ENCODE results near the gene MYLK4. TPM values are rescaled to one million over a fixed set of nuclear protein-coding genes. Genes with fewer than 3 reads are reported as not detected.
A peak's percentile ranks its signal among the peaks of the same experiment; 100 is the strongest.

The MYLK4 gene
- total and polyA plus RNA-seq, 4 donors, result 1.4 to 3.8 (median 2.5) TPM

DNA sequence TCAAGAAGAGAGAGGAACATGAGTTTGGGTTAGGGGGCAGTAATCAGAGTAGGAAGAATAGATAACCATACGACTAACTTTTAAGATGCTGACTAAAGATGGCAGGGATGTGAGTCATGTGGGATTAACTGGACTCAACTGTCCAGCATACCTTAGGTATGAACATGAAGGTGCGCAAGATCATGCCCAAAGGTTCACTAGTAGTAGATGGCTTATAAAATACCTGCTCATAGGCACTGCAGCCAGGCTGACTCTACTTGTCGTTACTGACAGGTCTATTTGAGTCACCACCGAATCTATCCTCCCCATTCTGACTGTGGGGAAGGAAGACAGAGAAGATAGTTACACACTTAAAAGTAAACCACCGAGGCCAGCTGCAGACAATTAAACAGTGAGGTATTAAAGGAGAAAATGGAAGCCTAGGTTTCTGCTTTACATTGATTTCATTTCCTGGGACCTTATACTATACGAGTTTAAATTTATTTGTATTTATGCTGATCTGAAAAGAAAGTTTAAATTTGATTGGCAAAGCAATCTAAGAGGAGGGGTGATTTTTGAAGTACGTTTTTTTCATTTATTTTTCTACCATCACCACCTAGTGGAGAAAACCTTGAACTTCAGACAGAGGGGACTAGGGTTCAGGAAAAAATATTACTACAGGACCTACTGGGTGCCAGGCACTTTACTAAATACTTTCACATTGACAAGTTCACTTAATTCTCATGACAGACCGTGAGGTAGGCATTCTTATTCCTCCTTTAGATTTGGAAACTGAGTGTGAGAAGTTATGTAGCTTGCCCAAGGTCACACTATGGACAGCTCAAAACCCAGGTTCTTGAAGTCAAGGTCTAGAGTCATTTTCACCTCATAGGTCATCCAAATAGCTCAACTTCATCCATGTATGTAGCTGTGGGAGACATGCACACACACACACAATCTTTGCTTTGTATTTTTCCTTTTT, 10.4 kb upstream of the MYLK4 start:
- no peak for DNase-seq (ENCODE audit: low read depth in 4 of 6, low spot score in 6 of 6)
- H3K4me1 ChIP-seq (ENCODE audit: control insufficient read depth, insufficient read depth, low read length), result peaks cover 6% of the 10 kb centered on the region
- peaks cover 4% of the 10 kb centered on the region for H3K36me3 ChIP-seq (ENCODE audit: control insufficient read depth, insufficient read depth, low read length)
- no peak overlapping the region for H3K4me3 ChIP-seq (ENCODE audit: low read depth, low read length)
- no peak overlapping the region for H3K27ac ChIP-seq (ENCODE audit: low read depth, low read length)
- H3K27me3 ChIP-seq (ENCODE audit: control insufficient read depth, insufficient read depth, low read length), result no peaks in the 10 kb centered on the region
- H3K9me3 ChIP-seq (ENCODE audit: control insufficient read depth, insufficient read depth, low read length), result no peaks in the 10 kb centered on the region
- 100% methylated on average over 1 of the region's 8 CpGs for WGBS (ENCODE audit: insufficient coverage)

GRCh38 chr6:2758980-2759379, 8.3 kb upstream of the MYLK4 start:
- no peak overlapping the region for H3K27ac ChIP-seq (ENCODE audit: low read depth, low read length)

GRCh38 chr6:2756687-2757224, 6.0 kb upstream of the MYLK4 start:
- WGBS (ENCODE audit: insufficient coverage), result 100% methylated on average over 1 of the region's 3 CpGs
- Histone ChIP-seq H3K4me1 (ENCODE audit: control insufficient read depth, insufficient read depth, low read length) (no peaks in the 10 kb centered on the region), H3K27me3 (ENCODE audit: control insufficient read depth, insufficient read depth, low read length) (peaks cover 3% of the 10 kb centered on the region), H3K9me3 (ENCODE audit: control insufficient read depth, insufficient read depth, low read length) (no peaks in the 10 kb centered on the region), H3K4me3 (ENCODE audit: low read depth, low read length) (no peak overlapping the region), H3K27ac (ENCODE audit: low read depth, low read length) (no peak overlapping the region), H3K36me3 (ENCODE audit: control insufficient read depth, insufficient read depth, low read length) (no peaks in the 10 kb centered on the region)
- DNase-seq (ENCODE audit: low read depth in 4 of 6, low spot score in 6 of 6), result no peak

More at GRCh38 chr6:2758980-2759379, 8.3 kb upstream of the MYLK4 start:
- H3K9me3 ChIP-seq (ENCODE audit: control insufficient read depth, insufficient read depth, low read length), result no peaks in the 10 kb centered on the region
- peaks cover 4% of the 10 kb centered on the region for H3K36me3 ChIP-seq (ENCODE audit: control insufficient read depth, insufficient read depth, low read length)
- WGBS (ENCODE audit: insufficient coverage), result 83% methylated on average over 2 of the region's 3 CpGs
- no peaks in the 10 kb centered on the region for H3K27me3 ChIP-seq (ENCODE audit: control insufficient read depth, insufficient read depth, low read length)
- H3K4me3 ChIP-seq (ENCODE audit: low read depth, low read length), result no peak overlapping the region
- no peak for DNase-seq (ENCODE audit: low read depth in 4 of 6, low spot score in 6 of 6)
- H3K4me1 ChIP-seq (ENCODE audit: control insufficient read depth, insufficient read depth, low read length), result peaks cover 2% of the 10 kb centered on the region

GRCh38 chr6:2756241-2756640, 5.5 kb upstream of the MYLK4 start:
- Histone ChIP-seq H3K9me3 (ENCODE audit: control insufficient read depth, insufficient read depth, low read length) (no peaks in the 10 kb centered on the region), H3K4me3 (ENCODE audit: low read depth, low read length) (no peak overlapping the region), H3K36me3 (ENCODE audit: control insufficient read depth, insufficient read depth, low read length) (no peaks in the 10 kb centered on the region), H3K4me1 (ENCODE audit: control insufficient read depth, insufficient read depth, low read length) (no peaks in the 10 kb centered on the region), H3K27ac (ENCODE audit: low read depth, low read length) (no peak overlapping the region), H3K27me3 (ENCODE audit: control insufficient read depth, insufficient read depth, low read length) (peaks cover 3% of the 10 kb centered on the region)
- no CpG with 5 or more reads among the region's 2 CpGs for WGBS (ENCODE audit: insufficient coverage)
- DNase-seq (ENCODE audit: low read depth in 4 of 6, low spot score in 6 of 6), result no peak

GRCh38 chr6:2755456-2755855, 4.7 kb upstream of the MYLK4 start:
- Histone ChIP-seq H3K9me3 (ENCODE audit: control insufficient read depth, insufficient read depth, low read length) (no peaks in the 10 kb centered on the region), H3K4me1 (ENCODE audit: control insufficient read depth, insufficient read depth, low read length) (no peaks in the 10 kb centered on the region), H3K4me3 (ENCODE audit: low read depth, low read length) (no peak overlapping the region), H3K36me3 (ENCODE audit: control insufficient read depth, insufficient read depth, low read length) (no peaks in the 10 kb centered on the region), H3K27ac (ENCODE audit: low read depth, low read length) (no peak overlapping the region), H3K27me3 (ENCODE audit: control insufficient read depth, insufficient read depth, low read length) (peaks cover 5% of the 10 kb centered on the region)
- WGBS (ENCODE audit: insufficient coverage), result 80% methylated on average over 1 of the region's 3 CpGs
- no peak for DNase-seq (ENCODE audit: low read depth in 4 of 6, low spot score in 6 of 6)

- Histone ChIP-seq H3K27ac (ENCODE audit: low read depth, low read length) (no peak overlapping the region), H3K36me3 (ENCODE audit: control insufficient read depth, insufficient read depth, low read length) (no peaks in the 10 kb centered on the region), H3K9me3 (ENCODE audit: control insufficient read depth, insufficient read depth, low read length) (no peaks in the 10 kb centered on the region), H3K4me1 (ENCODE audit: control insufficient read depth, insufficient read depth, low read length) (no peaks in the 10 kb centered on the region), H3K4me3 (ENCODE audit: low read depth, low read length) (no peak overlapping the region), H3K27me3 (ENCODE audit: control insufficient read depth, insufficient read depth, low read length) (peaks cover 5% of the 10 kb centered on the region)
- no CpG with 5 or more reads among the region's 1 CpG for WGBS (ENCODE audit: insufficient coverage)
- DNase-seq (ENCODE audit: low read depth in 4 of 6, low spot score in 6 of 6), result no peak
Observed at GRCh38 chr6:2754911-2755310, 4.2 kb upstream of the MYLK4 start.

- H3K9me3 ChIP-seq (ENCODE audit: control insufficient read depth, insufficient read depth, low read length), result no peaks in the 10 kb centered on the region
- WGBS (ENCODE audit: insufficient coverage), result no CpG with 5 or more reads among the region's 3 CpGs
- peaks cover 5% of the 10 kb centered on the region for H3K27me3 ChIP-seq (ENCODE audit: control insufficient read depth, insufficient read depth, low read length)
- DNase-seq (ENCODE audit: low read depth in 4 of 6, low spot score in 6 of 6), result no peak
- H3K4me3 ChIP-seq (ENCODE audit: low read depth, low read length), result no peak overlapping the region
- H3K36me3 ChIP-seq (ENCODE audit: control insufficient read depth, insufficient read depth, low read length), result no peaks in the 10 kb centered on the region
- no peaks in the 10 kb centered on the region for H3K4me1 ChIP-seq (ENCODE audit: control insufficient read depth, insufficient read depth, low read length)
- H3K27ac ChIP-seq (ENCODE audit: low read depth, low read length), result no peak overlapping the region
Observed at GRCh38 chr6:2754393-2754792, 3.7 kb upstream of the MYLK4 start.

DNA sequence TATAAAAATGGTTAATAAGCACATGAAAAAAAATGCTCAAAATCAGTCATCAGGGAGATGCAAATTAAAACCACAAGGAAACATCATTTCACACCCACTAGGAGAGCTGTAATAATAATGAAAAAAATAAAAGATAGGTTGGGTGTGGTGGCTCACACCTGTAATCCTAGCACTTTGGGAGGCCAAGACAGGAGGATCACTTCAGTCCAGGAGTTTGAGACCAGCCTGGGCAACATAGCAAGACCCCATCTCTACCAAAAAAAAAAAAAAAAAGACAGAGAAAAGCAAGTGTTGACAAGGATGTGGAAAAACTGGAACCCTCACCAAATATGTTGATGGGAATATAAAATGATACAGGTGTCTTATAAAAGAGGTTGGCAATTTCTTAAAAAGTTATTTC, 3.0 kb upstream of the MYLK4 start:
- H3K27me3 ChIP-seq (ENCODE audit: control insufficient read depth, insufficient read depth, low read length), result peaks cover 6% of the 10 kb centered on the region
- H3K36me3 ChIP-seq (ENCODE audit: control insufficient read depth, insufficient read depth, low read length), result no peaks in the 10 kb centered on the region
- no peaks in the 10 kb centered on the region for H3K9me3 ChIP-seq (ENCODE audit: control insufficient read depth, insufficient read depth, low read length)
- H3K4me1 ChIP-seq (ENCODE audit: control insufficient read depth, insufficient read depth, low read length), result no peaks in the 10 kb centered on the region
- no peak for DNase-seq (ENCODE audit: low read depth in 4 of 6, low spot score in 6 of 6)
- no peak overlapping the region for H3K4me3 ChIP-seq (ENCODE audit: low read depth, low read length)
- H3K27ac ChIP-seq (ENCODE audit: low read depth, low read length), result no peak overlapping the region

DNA sequence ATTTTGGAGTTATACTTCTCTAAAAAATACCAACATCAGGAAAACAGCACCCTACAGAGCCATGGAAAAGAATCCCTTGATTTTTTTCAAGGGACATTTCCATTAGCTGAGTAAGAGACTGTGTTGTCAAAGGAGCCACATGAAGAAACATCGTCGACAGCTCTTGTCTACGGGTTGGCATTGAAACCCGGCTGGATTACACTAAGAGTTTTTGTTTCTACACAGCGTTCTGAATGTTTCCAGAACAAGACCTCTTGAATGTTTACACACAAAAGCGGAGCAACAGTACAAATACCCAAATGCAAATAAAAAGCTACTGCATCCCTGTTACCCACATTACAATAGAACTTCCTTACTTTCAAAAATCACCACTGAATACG, 2.4 kb upstream of the MYLK4 start:
- 26% methylated on average over 6 of the region's 7 CpGs for WGBS (ENCODE audit: insufficient coverage)
- Histone ChIP-seq H3K27me3 (ENCODE audit: control insufficient read depth, insufficient read depth, low read length) (peaks cover 10% of the 10 kb centered on the region), H3K4me1 (ENCODE audit: control insufficient read depth, insufficient read depth, low read length) (no peaks in the 10 kb centered on the region), H3K4me3 (ENCODE audit: low read depth, low read length) (no peak overlapping the region), H3K9me3 (ENCODE audit: control insufficient read depth, insufficient read depth, low read length) (no peaks in the 10 kb centered on the region), H3K36me3 (ENCODE audit: control insufficient read depth, insufficient read depth, low read length) (no peaks in the 10 kb centered on the region), H3K27ac (ENCODE audit: low read depth, low read length) (no peak overlapping the region)
- peak in 1 of 6 donors; percentile 31 for DNase-seq (ENCODE audit: low read depth in 4 of 6, low spot score in 6 of 6)
